ENCODE results near the gene NEMP1.

DNA sequence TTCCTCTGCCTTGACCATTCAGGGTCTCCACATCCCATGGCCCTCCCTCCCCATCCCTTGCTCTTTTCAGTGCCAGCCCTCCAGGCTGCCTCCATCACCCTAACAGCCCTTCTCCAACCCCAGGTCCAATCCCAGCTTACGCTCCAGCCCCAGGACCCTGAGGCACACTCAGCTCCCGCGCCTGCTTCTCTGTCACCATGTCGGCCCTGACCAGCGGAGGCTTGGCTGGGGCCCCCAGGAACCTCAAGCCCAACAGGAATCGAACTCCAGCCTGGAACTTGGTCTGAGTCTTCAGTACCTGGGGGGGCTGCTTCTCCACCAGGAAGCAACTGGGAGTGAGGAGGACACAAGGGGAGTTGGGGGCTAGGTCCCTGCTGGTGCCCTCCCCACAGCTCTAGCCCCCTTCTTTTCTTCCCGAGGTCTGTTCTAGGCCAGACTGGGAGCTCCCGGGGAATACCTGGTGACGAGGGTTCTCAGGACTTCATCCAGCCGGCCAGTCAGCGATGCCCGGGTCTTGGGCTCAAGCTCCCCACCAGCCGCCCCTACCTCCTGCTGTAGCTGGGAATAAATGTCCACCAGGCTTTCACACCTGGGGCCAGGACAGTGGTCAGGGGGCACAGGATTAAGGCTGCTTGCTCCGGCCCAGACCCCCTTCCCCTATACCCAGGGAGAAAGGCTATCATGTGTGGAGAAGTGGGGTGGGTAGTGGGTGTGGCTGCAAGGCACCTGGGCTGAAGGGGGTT, 26.6 kb upstream of the NEMP1 start:
- TF ChIP-seq CTCF (IDR thresholded peaks at IDR 0.05 in 4 of 5, conservative IDR thresholded peaks at IDR 0.05 in 1 of 5) = no peak
- no peak for TF ChIP-seq POLR2A (IDR thresholded peaks at IDR 0.05)

Measured in gastrocnemius medialis (tissue), 4 donors.